ENCODE data around the gene MAST1.
A peak's percentile ranks its signal among the peaks of the same experiment; 100 is the strongest.

Gene MAST1

DNA sequence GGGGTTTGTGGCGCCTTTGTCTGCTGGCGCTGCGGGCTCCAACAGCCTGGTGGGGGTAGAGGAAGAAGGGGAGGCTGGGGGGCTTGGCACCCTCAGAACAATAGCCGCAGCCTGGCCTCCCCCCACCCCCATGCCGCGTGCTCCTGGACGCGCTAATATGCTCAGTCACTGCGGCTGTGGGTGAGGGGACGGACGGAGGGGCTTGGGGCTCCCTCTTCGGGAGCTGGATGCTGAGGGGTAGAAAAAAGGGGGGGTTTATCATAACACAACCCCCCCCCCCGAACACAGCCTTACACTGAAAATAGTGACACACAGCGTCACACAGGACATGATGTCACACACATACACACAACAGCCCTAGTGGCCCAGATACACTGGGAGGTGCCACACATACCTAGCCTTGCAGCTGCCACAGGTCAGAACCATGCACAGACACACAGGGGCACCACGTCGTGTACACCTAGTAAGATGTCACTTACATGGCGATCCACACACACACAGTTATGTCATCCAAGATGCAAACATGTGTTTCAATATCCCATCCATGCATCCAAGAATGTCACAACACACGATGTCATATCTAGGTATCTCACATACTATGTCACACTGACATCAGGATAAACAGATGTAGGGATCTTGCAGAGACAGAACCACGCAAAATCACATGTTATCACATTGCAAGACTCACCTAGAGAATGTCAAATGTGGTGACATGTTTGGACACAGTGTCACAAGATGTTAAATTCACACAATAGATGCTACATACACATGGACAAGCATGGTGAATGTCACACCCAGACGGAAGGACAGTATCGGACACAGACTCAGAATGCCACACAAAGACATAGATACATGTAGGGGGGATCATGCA lies 806 bp downstream of the MAST1 start:
- H3K36me3 ChIP-seq, result peaks cover 10% of the 10 kb centered on the region; the same call in 1 of the 2 replicates
- H3K4me3 ChIP-seq (ENCODE audit: low read depth, low read length), result peak overlapping the region; percentile 79
- peak; percentile 47 for DNase-seq
- no peaks in the 10 kb centered on the region for H3K27me3 ChIP-seq
- no peaks in the 10 kb centered on the region for H3K9me3 ChIP-seq
- peaks cover 16% of the 10 kb centered on the region for H3K4me1 ChIP-seq
- TF ChIP-seq, protein P1, sequence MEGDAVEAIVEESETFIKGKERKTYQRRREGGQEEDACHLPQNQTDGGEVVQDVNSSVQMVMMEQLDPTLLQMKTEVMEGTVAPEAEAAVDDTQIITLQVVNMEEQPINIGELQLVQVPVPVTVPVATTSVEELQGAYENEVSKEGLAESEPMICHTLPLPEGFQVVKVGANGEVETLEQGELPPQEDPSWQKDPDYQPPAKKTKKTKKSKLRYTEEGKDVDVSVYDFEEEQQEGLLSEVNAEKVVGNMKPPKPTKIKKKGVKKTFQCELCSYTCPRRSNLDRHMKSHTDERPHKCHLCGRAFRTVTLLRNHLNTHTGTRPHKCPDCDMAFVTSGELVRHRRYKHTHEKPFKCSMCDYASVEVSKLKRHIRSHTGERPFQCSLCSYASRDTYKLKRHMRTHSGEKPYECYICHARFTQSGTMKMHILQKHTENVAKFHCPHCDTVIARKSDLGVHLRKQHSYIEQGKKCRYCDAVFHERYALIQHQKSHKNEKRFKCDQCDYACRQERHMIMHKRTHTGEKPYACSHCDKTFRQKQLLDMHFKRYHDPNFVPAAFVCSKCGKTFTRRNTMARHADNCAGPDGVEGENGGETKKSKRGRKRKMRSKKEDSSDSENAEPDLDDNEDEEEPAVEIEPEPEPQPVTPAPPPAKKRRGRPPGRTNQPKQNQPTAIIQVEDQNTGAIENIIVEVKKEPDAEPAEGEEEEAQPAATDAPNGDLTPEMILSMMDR (IDR thresholded peaks at IDR 0.05; ENCODE audit: low read depth, low read length), result no peak

DNA sequence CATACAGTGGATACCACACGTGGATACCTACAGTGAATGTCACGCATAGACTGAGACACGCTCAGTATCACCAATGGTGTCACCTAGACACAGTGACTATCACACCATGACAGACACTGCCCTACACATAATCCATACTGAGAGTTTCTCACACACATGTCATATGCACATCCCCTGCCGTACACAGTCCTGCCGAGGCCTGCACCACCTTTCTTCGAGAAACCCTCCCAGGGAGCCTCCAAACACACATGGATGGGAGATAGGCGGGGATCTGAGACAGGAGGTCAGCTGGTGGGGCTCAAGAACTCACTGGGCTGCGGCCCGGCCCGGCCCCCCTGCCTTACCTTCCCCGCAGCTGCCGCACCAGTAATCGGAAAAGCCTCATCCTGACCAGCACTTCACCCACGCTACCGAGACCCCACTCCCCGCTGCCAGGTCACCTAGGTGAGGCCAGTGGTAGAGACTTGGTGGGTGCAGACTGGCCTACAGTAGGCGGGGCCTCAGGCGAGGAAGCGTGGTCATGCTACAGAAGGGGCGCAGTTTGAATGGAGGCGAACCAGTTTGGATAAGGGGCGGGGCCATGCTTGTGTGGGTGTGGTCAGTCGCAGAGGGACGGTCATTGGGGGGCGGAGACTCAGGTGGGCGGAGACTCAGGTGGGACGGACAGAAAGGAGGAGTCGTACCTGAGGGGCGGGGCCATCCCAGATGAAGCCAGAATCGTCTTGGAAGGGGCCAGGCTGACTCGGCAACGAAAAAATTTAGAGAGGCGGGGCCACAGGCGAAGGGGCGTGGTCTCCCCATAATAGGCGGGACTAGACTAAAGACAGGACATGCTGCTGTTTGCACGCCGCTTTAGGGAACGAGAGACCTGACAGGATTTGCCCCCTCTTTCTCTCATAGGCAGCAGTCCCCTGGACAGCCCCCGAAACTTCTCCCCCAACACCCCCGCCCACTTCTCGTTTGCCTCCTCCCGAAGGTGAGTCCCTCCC lies 2.1 kb downstream of the MAST1 start:
- H3K4me1 ChIP-seq, result peaks cover 16% of the 10 kb centered on the region
- H3K9me3 ChIP-seq, result no peaks in the 10 kb centered on the region
- peak overlapping the region; percentile 58 for H3K4me3 ChIP-seq (ENCODE audit: low read depth, low read length)
- DNase-seq, result peak; percentile 98
- TF ChIP-seq, protein P1 (IDR thresholded peaks at IDR 0.05; ENCODE audit: low read depth, low read length), result no peak
- no peaks in the 10 kb centered on the region for H3K27me3 ChIP-seq
- peaks cover 10% of the 10 kb centered on the region; the same call in 1 of the 2 replicates for H3K36me3 ChIP-seq

DNA sequence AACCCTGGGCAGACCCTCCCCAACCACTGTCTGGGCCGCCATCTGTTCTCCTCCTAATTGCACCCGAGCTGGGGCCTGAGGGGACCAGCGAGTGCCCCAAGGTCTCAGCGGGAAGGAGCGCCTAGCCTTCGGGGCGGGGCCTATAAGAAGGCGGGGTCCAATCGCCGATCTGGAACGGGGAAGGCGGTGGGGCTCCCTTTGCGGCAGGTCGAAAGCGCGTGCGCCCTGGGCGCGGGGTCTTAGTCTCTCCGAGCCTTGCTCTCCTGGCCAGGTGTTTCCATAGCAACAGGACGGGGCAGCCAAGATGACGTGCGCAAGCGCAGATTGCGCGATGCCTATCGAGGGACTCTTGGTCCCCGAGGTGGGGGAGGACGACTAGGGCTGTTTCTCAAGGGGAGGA lies 2.8 kb downstream of the MAST1 start:
- peaks cover 10% of the 10 kb centered on the region; the same call in 1 of the 2 replicates for H3K36me3 ChIP-seq
- H3K27me3 ChIP-seq, result no peaks in the 10 kb centered on the region
- H3K9me3 ChIP-seq, result no peaks in the 10 kb centered on the region
- H3K4me1 ChIP-seq, result peaks cover 16% of the 10 kb centered on the region
- peak overlapping the region; percentile 58 for H3K4me3 ChIP-seq (ENCODE audit: low read depth, low read length)
- TF ChIP-seq, protein P1 (IDR thresholded peaks at IDR 0.05; ENCODE audit: low read depth, low read length), result no peak
- DNase-seq, result peak; percentile 93

DNA sequence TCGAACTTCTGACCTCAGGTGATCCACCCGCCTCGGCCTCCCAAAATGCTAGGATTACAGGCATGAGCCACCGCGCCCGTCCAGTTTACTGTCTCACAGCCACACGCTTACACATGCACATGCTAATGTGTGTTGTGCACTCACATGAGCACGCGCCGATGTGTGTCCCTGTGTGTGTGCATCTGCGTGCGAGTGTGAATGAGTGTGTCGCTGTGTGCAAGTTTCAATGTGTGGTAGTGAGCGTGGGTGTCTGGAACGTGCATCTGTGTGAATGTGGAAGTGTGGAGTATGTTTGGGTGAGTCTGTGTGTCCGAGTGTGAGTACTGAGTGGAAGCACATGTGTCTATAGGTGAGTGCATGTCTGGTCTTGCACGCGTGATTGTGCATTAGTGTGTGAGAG lies 4.2 kb downstream of the MAST1 start:
- Histone ChIP-seq H3K36me3 (peaks cover 10% of the 10 kb centered on the region; the same call in 1 of the 2 replicates), H3K9me3 (no peaks in the 10 kb centered on the region), H3K4me1 (peaks cover 18% of the 10 kb centered on the region), H3K4me3 (ENCODE audit: low read depth, low read length) (no peak overlapping the region), H3K27me3 (no peaks in the 10 kb centered on the region)
- DNase-seq, result no peak
- TF ChIP-seq, protein P1 (IDR thresholded peaks at IDR 0.05; ENCODE audit: low read depth, low read length), result no peak

DNA sequence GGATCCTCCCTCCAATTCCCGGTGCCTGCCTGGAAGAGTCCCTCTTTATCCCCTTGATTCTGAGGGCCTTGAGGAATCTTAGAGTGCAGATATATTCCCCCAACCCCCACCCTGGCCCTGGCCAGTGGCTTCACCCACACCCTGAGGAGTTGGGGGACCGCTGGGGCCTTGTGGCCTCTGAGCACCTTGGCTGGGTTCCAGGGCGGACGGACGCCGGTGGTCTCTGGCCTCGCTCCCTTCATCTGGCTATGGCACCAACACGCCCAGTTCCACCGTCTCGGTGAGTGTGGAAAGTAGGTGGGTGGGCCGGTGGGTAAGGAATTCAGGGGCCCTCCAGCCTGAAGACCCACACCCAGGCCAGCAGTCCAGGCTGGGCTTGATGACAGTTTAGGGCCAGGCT lies 5.0 kb downstream of the MAST1 start:
- Histone ChIP-seq H3K36me3 (peaks cover 16% of the 10 kb centered on the region), H3K4me3 (ENCODE audit: low read depth, low read length) (no peak overlapping the region), H3K27me3 (no peaks in the 10 kb centered on the region), H3K9me3 (no peaks in the 10 kb centered on the region), H3K4me1 (peaks cover 21% of the 10 kb centered on the region)
- DNase-seq, result no peak
- TF ChIP-seq, protein P1 (IDR thresholded peaks at IDR 0.05; ENCODE audit: low read depth, low read length), result no peak

Data from BE2C (cell line).